GM10266 (cell line): ENCODE measurements around the gene C19orf47.
"Not testable (repeated sequence)": the region's sequence is repeated elsewhere in the genome, so short reads cannot be mapped to it uniquely, and the experiment has no call there.

Source experiments
- DNase-seq: peaks from one replicate; pipeline ENCODE4 v3.0.0; 2012; ENCODE audit errors: extremely low spot score
- TF ChIP-seq, protein P1 (sequence below): IDR thresholded peaks from 2 replicates; pipeline ENCODE4 v1.5.1; 2012; ENCODE audit warnings: mild to moderate bottlenecking, low read depth; ENCODE audit not compliant: control insufficient read depth, insufficient read depth; ENCODE audit errors: missing control alignments

Gene C19orf47

GRCh38 chr19:40335855-40336600, 12.2 kb downstream of the C19orf47 start:
- TF ChIP-seq, protein P1, sequence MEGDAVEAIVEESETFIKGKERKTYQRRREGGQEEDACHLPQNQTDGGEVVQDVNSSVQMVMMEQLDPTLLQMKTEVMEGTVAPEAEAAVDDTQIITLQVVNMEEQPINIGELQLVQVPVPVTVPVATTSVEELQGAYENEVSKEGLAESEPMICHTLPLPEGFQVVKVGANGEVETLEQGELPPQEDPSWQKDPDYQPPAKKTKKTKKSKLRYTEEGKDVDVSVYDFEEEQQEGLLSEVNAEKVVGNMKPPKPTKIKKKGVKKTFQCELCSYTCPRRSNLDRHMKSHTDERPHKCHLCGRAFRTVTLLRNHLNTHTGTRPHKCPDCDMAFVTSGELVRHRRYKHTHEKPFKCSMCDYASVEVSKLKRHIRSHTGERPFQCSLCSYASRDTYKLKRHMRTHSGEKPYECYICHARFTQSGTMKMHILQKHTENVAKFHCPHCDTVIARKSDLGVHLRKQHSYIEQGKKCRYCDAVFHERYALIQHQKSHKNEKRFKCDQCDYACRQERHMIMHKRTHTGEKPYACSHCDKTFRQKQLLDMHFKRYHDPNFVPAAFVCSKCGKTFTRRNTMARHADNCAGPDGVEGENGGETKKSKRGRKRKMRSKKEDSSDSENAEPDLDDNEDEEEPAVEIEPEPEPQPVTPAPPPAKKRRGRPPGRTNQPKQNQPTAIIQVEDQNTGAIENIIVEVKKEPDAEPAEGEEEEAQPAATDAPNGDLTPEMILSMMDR = no peak
- DNase-seq = no peak

GRCh38 chr19:40335101-40335500, 13.1 kb downstream of the C19orf47 start:
- no peak for DNase-seq
- TF ChIP-seq, protein P1 = no peak

GRCh38 chr19:40333083-40333482, 15.1 kb downstream of the C19orf47 start:
- DNase-seq = not testable (repeated sequence)

DNA sequence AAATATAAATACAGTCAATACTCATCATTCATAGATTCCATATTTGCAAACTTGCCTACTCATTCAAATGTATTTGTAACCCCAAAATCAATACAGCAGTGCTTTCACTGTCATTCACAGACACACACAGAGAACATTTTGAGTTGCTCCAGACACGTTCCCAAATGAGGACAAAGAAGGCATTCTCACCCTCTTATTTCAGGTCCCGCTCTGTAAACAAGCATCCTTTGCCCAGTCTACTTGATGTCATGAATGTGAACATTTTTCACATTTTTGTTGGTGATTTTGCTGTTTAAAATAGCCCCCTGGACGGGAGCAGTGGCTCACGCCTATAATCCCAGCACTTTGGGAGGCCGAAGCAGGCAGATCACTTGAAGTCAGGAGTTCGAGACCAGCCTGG, 15.5 kb downstream of the C19orf47 start:
- TF ChIP-seq, protein P1 = no peak
- DNase-seq = no peak

- no peak for DNase-seq
- TF ChIP-seq, protein P1 = no peak
Observed at GRCh38 chr19:40331052-40331451, 17.1 kb downstream of the C19orf47 start.

- no peak for DNase-seq
- TF ChIP-seq, protein P1 = no peak
Observed at GRCh38 chr19:40326201-40326600, 22.0 kb downstream of the C19orf47 start.

DNA sequence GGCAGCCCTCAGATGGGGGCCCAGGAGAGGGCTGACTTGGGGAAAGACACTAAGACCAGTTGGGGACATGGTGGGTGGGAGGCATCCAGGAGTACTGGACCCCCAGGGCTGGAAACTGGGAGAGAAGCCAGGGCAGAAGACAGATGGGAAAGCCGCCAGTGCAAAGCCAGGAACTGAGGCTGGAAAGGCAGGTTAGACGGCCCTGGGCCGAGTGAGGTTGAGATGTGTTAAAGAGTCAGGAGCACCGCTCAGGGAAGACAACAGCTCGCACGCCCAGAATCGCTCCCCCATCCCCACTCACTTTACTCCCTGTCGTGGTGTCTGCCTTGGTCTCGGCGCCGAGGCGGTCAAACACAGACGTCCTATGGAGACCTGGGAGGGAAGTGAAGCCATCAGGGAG, 24.5 kb downstream of the C19orf47 start:
- DNase-seq = no peak
- TF ChIP-seq, protein P1 = no peak
